GM12872 (cell line): ENCODE data around the gene NKAPL.

Experiments
- CTCF ChIP-seq: IDR thresholded peaks from 3 replicates; pipeline ENCODE4 v1.5.1; 2011; ENCODE audit warnings: low read depth, mild to moderate bottlenecking, low read length, moderate library complexity; ENCODE audit not compliant: insufficient read depth

The NKAPL gene

GRCh38 chr6:28258877-28259777, at the start of gene NKAPL:
NKAPL (plus strand) TSS chr6:28259297; CDS start chr6:28259372, 75 bp downstream.
- TF ChIP-seq CTCF = no peak

DNA sequence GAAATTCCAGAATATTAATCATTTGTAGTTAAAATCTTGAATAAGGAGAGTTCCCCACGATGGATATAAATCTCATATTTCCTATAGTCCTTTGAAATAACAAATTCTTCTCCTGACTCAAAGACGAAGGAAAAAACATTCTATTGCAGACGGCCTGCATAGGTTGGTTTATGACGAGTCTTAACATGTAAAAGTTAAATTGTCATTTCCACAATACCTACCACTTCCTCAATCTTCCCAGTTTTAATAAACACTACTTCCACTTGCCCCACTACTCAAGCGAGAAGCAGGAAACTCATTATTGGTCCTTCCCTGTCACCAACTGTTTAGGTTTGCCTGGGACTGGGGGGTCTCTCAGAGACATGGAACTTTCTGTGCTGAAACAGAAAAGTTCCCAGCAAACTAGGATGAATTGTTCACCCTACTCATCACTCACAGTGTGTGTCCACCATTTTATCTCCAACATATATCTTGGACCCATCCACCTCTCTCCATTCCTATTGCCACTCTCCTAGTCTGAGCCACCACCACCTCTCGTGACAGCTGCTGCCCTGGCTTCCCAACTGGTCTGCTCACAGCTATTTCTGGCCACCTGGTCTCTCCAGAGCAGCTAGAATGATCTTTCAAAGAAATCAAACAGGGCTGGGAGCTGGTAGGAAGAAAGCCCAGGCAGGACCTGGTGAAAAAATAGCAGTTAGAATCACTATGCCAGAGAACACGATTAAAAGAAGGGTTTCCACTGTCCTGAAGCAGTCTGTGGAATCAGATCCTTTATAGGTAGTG, 49.2 kb upstream of the NKAPL start:
- no peak for TF ChIP-seq CTCF

DNA sequence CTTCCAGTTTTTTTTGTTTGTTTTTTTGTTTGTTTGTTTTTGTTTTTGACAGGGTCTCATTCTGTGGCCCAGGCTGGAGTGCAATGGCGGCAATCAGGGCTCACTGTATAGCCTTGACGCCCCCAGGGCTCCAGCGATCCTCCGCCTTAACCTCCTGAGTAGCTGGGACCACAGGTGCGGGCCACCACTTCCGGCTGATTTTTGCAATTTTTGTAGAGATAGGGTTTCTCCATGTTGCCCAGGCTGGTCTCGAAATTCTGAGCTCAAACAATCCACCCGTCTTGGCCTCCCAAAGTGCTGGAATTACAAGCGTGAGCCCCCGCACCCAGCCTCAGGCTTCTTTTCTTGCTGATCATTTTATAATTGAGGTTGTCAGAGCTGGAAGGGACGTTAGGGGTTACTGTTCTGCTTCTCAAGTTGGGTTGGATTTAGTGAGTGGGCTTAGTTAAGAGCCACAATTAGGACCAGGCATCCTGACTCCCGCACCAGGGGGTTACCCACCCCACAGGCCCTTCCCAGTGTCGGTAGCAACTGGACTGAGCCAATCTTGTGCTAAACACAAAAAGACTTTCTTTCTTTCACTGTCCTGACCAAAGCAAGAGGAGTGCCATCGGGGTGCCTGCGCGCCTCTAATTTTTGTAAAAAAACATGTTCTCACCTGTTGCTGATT, 47.1 kb upstream of the NKAPL start:
- no peak for TF ChIP-seq CTCF

- no peak for TF ChIP-seq CTCF
Measured at GRCh38 chr6:28212510-28213212, 46.4 kb upstream of the NKAPL start.

- TF ChIP-seq CTCF = no peak
Measured at GRCh38 chr6:28213213-28213523, 45.9 kb upstream of the NKAPL start.

DNA sequence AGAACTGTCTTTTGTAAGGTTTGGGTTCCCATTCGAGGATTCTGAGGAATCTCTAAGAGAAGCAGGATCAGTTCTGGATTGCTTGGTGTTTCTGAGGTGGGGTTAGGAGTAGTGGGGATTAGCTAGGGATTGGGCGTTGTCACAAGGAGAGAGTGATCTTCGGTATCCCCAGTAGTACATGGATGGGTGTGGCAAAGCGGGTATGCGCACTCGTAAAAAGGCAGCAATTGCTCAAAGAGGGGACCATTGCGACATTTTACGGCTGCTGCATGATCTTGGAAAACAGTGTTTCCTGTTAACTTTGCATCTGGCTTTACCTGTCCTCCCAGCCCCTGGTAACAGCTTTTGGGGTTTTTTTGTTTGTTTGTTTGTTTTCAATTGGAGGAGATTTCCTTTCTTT, 43.7 kb upstream of the NKAPL start:
- no peak for TF ChIP-seq CTCF
